ENCODE measurements around the gene SPIN3.
"Not testable (repeated sequence)": the region's sequence is repeated elsewhere in the genome, so short reads cannot be mapped to it uniquely, and the experiment has no call there.

The SPIN3 gene

GRCh38 chrX:56995271-56995994 is at the start of gene SPIN3:
TSS of gene SPIN3 (minus strand) at chrX:56995541. CDS start at chrX:56994947, 594 bp downstream.
- DNase-seq: peak; percentile 46 to 83

GRCh38 chrX:57044245-57044644 is 48.9 kb upstream of the SPIN3 start:
- DNase-seq: no peak

- not testable (repeated sequence) for DNase-seq
Measured at GRCh38 chrX:57037265-57037664, 41.9 kb upstream of the SPIN3 start.

- no peak for DNase-seq
Measured at GRCh38 chrX:56994375-56995270, 718 bp downstream of the SPIN3 start.

- DNase-seq: no peak
Measured at GRCh38 chrX:56987741-56988140, 7.6 kb downstream of the SPIN3 start.

- DNase-seq: no peak
Measured at GRCh38 chrX:56986138-56986537, 9.2 kb downstream of the SPIN3 start.

- DNase-seq: peak; percentile 2 to 12
Measured at GRCh38 chrX:56978172-56978571, 17.2 kb downstream of the SPIN3 start.

- no peak for DNase-seq
Measured at GRCh38 chrX:56975611-56976010, 19.7 kb downstream of the SPIN3 start.

GRCh38 chrX:56974408-56974807 is 20.9 kb downstream of the SPIN3 start:
- no peak for DNase-seq

- DNase-seq: no peak
Measured at GRCh38 chrX:56969559-56969958, 25.8 kb downstream of the SPIN3 start.

- DNase-seq: no peak
Measured at GRCh38 chrX:56968980-56969379, 26.4 kb downstream of the SPIN3 start.

- DNase-seq: no peak
Measured at GRCh38 chrX:56963377-56963776, 32.0 kb downstream of the SPIN3 start.

- no peak for DNase-seq
Measured at GRCh38 chrX:56947699-56948098, 47.6 kb downstream of the SPIN3 start.

- peak; percentile 33 to 75 for DNase-seq
Measured at GRCh38 chrX:56946201-56946600, 49.1 kb downstream of the SPIN3 start.

- DNase-seq: not testable (repeated sequence)
Measured at GRCh38 chrX:56945226-56945625, 50.1 kb downstream of the SPIN3 start.

- DNase-seq: no peak
Measured at GRCh38 chrX:56943264-56943663, 52.1 kb downstream of the SPIN3 start.
